Umbilical cord (tissue), 2 donors: ENCODE measurements around the gene CCDC172. TPM values are rescaled to one million over a fixed set of nuclear protein-coding genes. Genes with fewer than 3 reads are reported as not detected.
A peak's percentile ranks its signal among the peaks of the same experiment; 100 is the strongest.

ENCODE experiments used
- DNase-seq: peaks from one replicate; pipeline ENCODE4 v3.0.0-alpha.2; 2015; ENCODE audit warnings: low spot score
- total RNA-seq: library from RNA; depleted of rRNA; stranded (reverse); fragments of >200 nt; gene quantifications from one replicate; pipeline ENCODE4 v1.2.3, GENCODE V29; 2014; ENCODE audit warnings: low replicate concordance; ENCODE audit not compliant: insufficient read depth

Gene CCDC172
- 2.9 TPM for total RNA-seq

GRCh38 chr10:116324227-116324950, at the start of gene CCDC172:
TSS of gene CCDC172 (plus strand) at chr10:116324448. CDS start at chr10:116325012, 564 bp downstream.
- DNase-seq: no peak

GRCh38 chr10:116276981-116277380, 47.3 kb upstream of the CCDC172 start:
- DNase-seq: no peak

GRCh38 chr10:116278846-116279245, 45.4 kb upstream of the CCDC172 start:
- DNase-seq: no peak

- DNase-seq: no peak
These were observed 42.5 kb upstream of the CCDC172 start for GRCh38 chr10:116281775-116282174.

- DNase-seq: no peak
These were observed 37.5 kb upstream of the CCDC172 start for GRCh38 chr10:116286626-116287200.

- peak; percentile 72 for DNase-seq
These were observed 36.2 kb upstream of the CCDC172 start for GRCh38 chr10:116287906-116288501.

- no peak for DNase-seq
These were observed 34.6 kb upstream of the CCDC172 start for GRCh38 chr10:116289652-116290051.

GRCh38 chr10:116292493-116292892, 31.8 kb upstream of the CCDC172 start:
- DNase-seq: no peak

- no peak for DNase-seq
These were observed 27.9 kb upstream of the CCDC172 start for GRCh38 chr10:116296291-116296721.

GRCh38 chr10:116298586-116298985, 25.7 kb upstream of the CCDC172 start:
- no peak for DNase-seq

GRCh38 chr10:116300542-116300941, 23.7 kb upstream of the CCDC172 start:
- no peak for DNase-seq

- DNase-seq: no peak
These were observed 19.3 kb upstream of the CCDC172 start for GRCh38 chr10:116304923-116305322.

- no peak for DNase-seq
These were observed 17.4 kb upstream of the CCDC172 start for GRCh38 chr10:116306847-116307246.

- no peak for DNase-seq
These were observed 16.8 kb upstream of the CCDC172 start for GRCh38 chr10:116307455-116307854.

- no peak for DNase-seq
These were observed 13.2 kb upstream of the CCDC172 start for GRCh38 chr10:116311016-116311415.

GRCh38 chr10:116311706-116312490, 12.3 kb upstream of the CCDC172 start:
- no peak for DNase-seq

GRCh38 chr10:116312548-116312947, 11.7 kb upstream of the CCDC172 start:
- DNase-seq: no peak

GRCh38 chr10:116316503-116316902, 7.7 kb upstream of the CCDC172 start:
- DNase-seq: no peak

- no peak for DNase-seq
These were observed 845 bp downstream of the CCDC172 start for GRCh38 chr10:116324951-116325635.

GRCh38 chr10:116325987-116326386, 1.7 kb downstream of the CCDC172 start:
- no peak for DNase-seq

GRCh38 chr10:116329153-116329552, 4.9 kb downstream of the CCDC172 start:
- DNase-seq: no peak
